BJ (cell line): ENCODE data around the gene LHX1. TPM values are rescaled to one million over a fixed set of nuclear protein-coding genes. Genes with fewer than 3 reads are reported as not detected.

ENCODE experiments used
- CTCF ChIA-PET: fragments of 350-600 bp; formaldehyde crosslinking; extraction: SDS; loops from one replicate; lab custom pipeline; 2021; ENCODE audit warnings: antibody characterized with exemption, inconsistent platforms; lab: Yijun Ruan, JAX
- POLR2A ChIA-PET: fragments of 300-600 bp; sonication (Branson Sonifier 250); formaldehyde crosslinking; extraction: SDS; loops from one replicate; lab custom pipeline; 2021; ENCODE audit warnings: antibody characterized with exemption; lab: Charles Lee
- DNase-seq: peaks from one replicate; pipeline ENCODE4 v3.0.0-alpha.2; 2011; ENCODE audit warnings: low read depth
- H3K27me3 ChIP-seq: 2 replicates; pipeline ENCODE4 v1.6.0; 2011; ENCODE audit warnings: low read length; ENCODE audit not compliant: control insufficient read depth, insufficient read depth
- H3K36me3 ChIP-seq: 2 replicates; pipeline ENCODE4 v1.5.1; 2011; ENCODE audit warnings: low read length; ENCODE audit not compliant: control insufficient read depth, insufficient read depth
- H3K4me3 ChIP-seq: 2 replicates; pipeline ENCODE4 v1.5.1; 2011; ENCODE audit warnings: low read depth, mild to moderate bottlenecking, control low read depth, low read length
- polyA plus RNA-seq: library from polyadenylated mRNA; depleted of rRNA; stranded (reverse); fragments of >200 nt; gene quantifications from 2 replicates; pipeline ENCODE4 v1.2.3, GENCODE V29; 2011
- TF ChIP-seq, protein P1 (sequence below): IDR thresholded peaks from 2 replicates; pipeline ENCODE4 v1.5.1; 2011; ENCODE audit warnings: low read depth, mild to moderate bottlenecking, control low read depth, inconsistent platforms, low read length, moderate library complexity; ENCODE audit not compliant: insufficient read depth

LHX1 gene
- polyA plus RNA-seq, 1 experiment: not detected

DNA sequence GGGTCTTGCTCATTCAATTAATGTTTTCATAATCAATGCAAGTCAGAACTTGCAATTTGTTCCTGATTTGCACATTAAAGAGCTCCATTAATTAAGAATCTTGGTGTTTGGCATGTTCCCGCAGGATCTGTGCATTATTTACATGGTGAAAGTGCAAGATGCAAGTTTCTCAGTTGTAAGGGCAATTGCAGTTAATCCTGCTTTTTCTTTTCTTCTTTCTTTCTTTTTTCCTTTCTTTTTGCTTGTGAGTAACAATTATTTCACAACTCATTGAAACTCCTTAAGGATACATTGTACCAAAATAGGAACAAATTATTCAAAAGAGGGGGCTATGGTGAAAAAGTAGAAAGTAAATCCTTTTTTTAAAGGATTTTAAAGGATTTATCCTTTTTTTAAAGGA is 35.6 kb downstream of the LHX1 start:
- POLR2A ChIA-PET: no interaction called here
- no peak for DNase-seq
- no peaks in the 10 kb centered on the region for H3K36me3 ChIP-seq
- TF ChIP-seq, protein P1, sequence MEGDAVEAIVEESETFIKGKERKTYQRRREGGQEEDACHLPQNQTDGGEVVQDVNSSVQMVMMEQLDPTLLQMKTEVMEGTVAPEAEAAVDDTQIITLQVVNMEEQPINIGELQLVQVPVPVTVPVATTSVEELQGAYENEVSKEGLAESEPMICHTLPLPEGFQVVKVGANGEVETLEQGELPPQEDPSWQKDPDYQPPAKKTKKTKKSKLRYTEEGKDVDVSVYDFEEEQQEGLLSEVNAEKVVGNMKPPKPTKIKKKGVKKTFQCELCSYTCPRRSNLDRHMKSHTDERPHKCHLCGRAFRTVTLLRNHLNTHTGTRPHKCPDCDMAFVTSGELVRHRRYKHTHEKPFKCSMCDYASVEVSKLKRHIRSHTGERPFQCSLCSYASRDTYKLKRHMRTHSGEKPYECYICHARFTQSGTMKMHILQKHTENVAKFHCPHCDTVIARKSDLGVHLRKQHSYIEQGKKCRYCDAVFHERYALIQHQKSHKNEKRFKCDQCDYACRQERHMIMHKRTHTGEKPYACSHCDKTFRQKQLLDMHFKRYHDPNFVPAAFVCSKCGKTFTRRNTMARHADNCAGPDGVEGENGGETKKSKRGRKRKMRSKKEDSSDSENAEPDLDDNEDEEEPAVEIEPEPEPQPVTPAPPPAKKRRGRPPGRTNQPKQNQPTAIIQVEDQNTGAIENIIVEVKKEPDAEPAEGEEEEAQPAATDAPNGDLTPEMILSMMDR: no peak
- CTCF ChIA-PET: interaction anchor here (0.7 to 1.2 kb wide), 2 partner anchors 23 to 75 kb away, joined by 3 read pairs; no protein-coding TSS in a partner anchor
- H3K4me3 ChIP-seq: no peak overlapping the region
- H3K27me3 ChIP-seq: no peaks in the 10 kb centered on the region

DNA sequence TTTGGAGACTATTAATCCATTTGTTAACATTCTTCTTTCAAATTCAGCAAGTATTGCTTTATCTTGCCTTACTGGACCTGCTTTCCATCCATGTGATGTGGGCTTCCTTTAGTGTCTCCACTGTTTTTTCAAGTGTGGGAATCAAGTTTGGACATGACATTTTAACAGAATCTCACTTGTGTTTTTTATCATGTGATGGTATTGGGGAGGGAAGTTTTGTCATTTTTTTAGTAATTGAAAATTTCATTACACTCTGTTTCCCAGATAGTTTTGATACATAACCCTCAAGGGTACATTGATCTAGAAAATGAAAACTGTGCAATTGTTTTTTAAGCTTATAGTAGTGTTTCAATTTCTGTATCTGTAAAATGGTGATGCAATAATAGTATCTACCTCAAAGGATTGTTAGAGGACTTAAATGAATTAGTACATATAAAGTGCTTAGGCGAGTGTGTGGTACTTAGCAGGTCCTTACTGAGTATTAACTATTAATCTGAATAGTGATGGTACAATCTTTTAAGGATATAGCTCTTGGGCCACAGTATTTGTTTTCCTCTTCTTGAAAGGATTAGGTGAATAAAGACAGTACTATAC is 38.7 kb downstream of the LHX1 start:
- H3K36me3 ChIP-seq: no peaks in the 10 kb centered on the region
- H3K4me3 ChIP-seq: no peak overlapping the region
- POLR2A ChIA-PET: no interaction called here
- CTCF ChIA-PET: interaction anchor here (0.7 to 3.2 kb wide), 3 partner anchors 15 to 73 kb away, joined by 3 to 6 read pairs (median 3); no protein-coding TSS in a partner anchor
- TF ChIP-seq, protein P1: no peak
- no peak for DNase-seq
- H3K27me3 ChIP-seq: no peaks in the 10 kb centered on the region

DNA sequence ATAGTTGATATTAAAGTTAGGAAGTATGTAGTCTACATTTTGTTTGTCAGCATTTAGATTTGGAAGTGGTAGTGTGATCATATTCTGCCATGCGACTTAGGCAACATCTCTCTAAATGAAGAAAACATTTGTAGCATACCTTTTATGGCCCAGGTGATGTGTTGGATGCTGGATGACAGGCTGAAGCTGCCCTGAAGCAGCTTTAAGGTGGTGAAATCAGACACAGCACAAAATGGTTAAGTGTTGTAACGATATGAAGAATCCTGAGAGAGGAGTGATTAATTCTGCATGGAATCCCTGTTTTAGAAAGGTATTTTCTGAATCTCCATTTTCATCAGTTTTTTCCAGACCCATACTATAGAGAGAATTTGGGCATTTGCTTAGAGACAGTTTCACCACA is 39.8 kb downstream of the LHX1 start:
- ChIA-PET CTCF (interaction anchor here (0.6 to 3.2 kb wide), 2 partner anchors 16 to 71 kb away, joined by 3 to 6 read pairs; no protein-coding TSS in a partner anchor), POLR2A (no interaction called here)
- TF ChIP-seq, protein P1: no peak
- H3K36me3 ChIP-seq: no peaks in the 10 kb centered on the region
- H3K27me3 ChIP-seq: no peaks in the 10 kb centered on the region
- DNase-seq: no peak
- H3K4me3 ChIP-seq: no peak overlapping the region

DNA sequence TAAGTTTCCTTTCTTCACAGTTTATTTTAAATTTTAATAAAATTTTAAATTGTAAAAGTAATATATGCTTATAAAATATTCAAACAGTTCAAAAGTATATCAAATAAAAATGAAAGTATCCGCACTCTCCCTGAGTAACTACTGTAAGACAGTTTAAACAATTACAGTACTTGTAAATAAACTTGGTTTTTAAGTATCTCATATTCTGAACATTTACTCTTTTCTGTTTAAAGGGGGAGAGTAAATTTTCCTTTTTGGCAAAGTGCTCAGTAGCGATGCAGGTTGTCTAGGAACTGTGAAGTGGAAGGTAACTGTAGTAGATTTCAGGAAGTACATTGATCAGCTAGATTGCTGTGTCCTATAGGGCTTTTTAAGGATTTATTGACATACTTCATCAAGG is 40.3 kb downstream of the LHX1 start:
- Histone ChIP-seq H3K27me3 (no peaks in the 10 kb centered on the region), H3K36me3 (no peaks in the 10 kb centered on the region), H3K4me3 (no peak overlapping the region)
- DNase-seq: no peak
- ChIA-PET CTCF (interaction anchor here (0.6 to 3.2 kb wide), 2 partner anchors 11 to 70 kb away, joined by 3 to 6 read pairs; no protein-coding TSS in a partner anchor), POLR2A (no interaction called here)
- TF ChIP-seq, protein P1: no peak

DNA sequence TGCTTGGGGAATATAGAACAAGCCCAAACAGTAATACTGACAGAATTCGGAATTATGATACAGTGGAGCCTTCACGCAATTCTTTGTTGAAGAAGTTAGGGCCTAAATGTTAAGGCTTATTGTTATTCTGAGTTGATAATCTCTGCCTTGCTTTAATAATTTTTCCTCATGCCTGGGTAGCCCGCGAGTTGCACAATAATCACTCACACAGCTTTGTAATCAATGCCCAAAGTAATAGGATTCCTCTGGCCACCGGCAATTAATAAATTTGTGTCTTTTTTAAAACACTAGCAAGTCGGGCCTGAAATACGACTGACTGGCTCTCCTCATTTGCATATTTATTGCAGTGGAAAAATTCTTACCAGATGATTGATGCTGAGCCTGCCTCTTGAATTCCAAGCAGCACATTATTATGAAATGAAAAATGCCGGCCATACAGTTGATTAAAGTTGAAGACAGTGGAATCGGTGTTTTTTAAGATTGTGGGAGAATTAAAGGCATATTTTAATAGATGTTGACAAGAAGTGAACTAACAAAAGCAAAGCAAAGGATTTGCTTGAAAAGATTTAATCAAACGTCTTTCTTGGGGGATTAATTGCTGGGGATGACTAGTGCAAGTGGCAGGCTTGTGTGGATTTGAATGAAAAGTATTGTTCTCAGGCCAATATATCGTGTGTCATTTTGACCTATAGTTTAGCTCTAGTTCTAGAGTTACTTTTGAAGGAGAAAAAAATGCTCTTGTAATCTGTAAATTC is 41.7 kb downstream of the LHX1 start:
- Histone ChIP-seq H3K4me3 (no peak overlapping the region), H3K36me3 (no peaks in the 10 kb centered on the region), H3K27me3 (no peaks in the 10 kb centered on the region)
- ChIA-PET POLR2A (no interaction called here), CTCF (interaction anchor here (1.7 kb wide), 1 partner anchor 394 kb away, joined by 3 read pairs; no protein-coding TSS in a partner anchor)
- DNase-seq: no peak
- TF ChIP-seq, protein P1: no peak
